ENCODE results near the gene TCF4.

DNA sequence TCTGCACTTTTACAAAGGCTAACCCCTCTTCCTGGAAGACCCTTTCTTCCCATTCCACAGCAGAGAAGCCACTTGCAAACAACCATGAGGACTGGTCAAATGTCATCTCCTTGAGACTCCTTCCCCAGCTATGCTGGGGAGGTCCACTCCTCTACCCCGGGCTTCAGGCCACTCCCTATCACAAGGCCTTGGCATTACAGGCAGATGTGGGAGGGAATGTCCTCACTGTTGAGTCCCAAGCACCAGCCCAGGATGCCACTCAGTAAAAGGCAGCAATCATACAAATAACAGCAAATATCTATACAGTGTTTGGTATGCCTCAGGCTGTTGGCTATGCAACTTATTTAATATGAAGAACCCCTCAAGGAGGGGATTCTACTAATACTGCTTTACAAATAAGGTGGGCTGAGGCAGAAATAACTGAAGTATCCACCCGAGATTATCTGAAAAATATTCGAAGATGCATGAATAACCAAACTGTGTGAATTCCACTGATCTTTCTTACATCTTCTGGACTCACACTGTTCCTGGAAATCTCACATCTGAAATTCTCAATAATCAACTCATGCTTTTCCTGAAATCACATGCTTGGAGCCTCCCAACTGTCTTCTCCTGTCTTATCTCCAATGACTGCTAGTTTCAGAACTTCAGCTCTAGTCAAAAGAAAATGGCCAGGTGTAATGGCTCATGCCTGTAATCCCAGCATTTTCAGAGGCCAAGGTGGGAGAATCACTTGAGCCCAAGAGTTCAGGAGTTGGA lies 226.3 kb downstream of the TCF4 start:
- TF ChIP-seq CTCF (IDR thresholded peaks at IDR 0.05) (no peak), POLR2A (IDR thresholded peaks at IDR 0.05) (no peak), POLR2AphosphoS5 (IDR thresholded peaks at IDR 0.05) (no peak), EP300 (IDR thresholded peaks at IDR 0.05; ENCODE audit: low read depth) (no peak)
